CD4-positive, alpha-beta memory T cell (primary cell): ENCODE data around the gene MBNL1. TPM values are rescaled to one million over a fixed set of nuclear protein-coding genes. Genes with fewer than 3 reads are reported as not detected.

Source experiments
- CTCF ChIA-PET: fragments of 350-600 bp; sonication (Branson Sonifier 250); formaldehyde crosslinking; loops from one replicate; lab custom pipeline; 2021; ENCODE audit warnings: inconsistent platforms; ENCODE audit not compliant: partially characterized antibody; lab: Charles Lee
- POLR2A ChIA-PET: fragments of 350-600 bp; sonication (Branson Sonifier 250); formaldehyde crosslinking; loops from one replicate; lab custom pipeline; 2021; ENCODE audit not compliant: partially characterized antibody; lab: Charles Lee
- DNase-seq, 5 donors: peaks; one replicate each; pipeline versions ENCODE4 v3.0.0 to v3.0.0-alpha.2; 2020 to 2022; ENCODE audit warnings: mixed read lengths in 1 of 5
- H3K27ac ChIP-seq: one replicate; pipeline ENCODE4 v1.7.0; 2013; ENCODE audit warnings: low read depth, low read length
- H3K27me3 ChIP-seq: 2 replicates; pipeline ENCODE4 v1.7.0; 2013; ENCODE audit warnings: mild to moderate bottlenecking, low read length, moderate library complexity; ENCODE audit not compliant: insufficient read depth
- H3K36me3 ChIP-seq: 2 replicates; pipeline ENCODE4 v1.7.0; 2013; ENCODE audit warnings: mild to moderate bottlenecking, low read length, moderate library complexity; ENCODE audit not compliant: insufficient read depth
- H3K4me1 ChIP-seq: 2 replicates; pipeline ENCODE4 v1.7.0; 2013; ENCODE audit warnings: mild to moderate bottlenecking, low read length, moderate library complexity; ENCODE audit not compliant: insufficient read depth
- H3K4me3 ChIP-seq, 2 donors: one replicate each; pipeline ENCODE4 v1.7.0; 2013; ENCODE audit warnings: low read length in 2 of 2, mild to moderate bottlenecking in 1 of 2
- H3K9me3 ChIP-seq, 2 donors: one replicate each; pipeline ENCODE4 v1.7.0; 2013; ENCODE audit warnings: low read length in 2 of 2, control low read depth in 1 of 2; ENCODE audit not compliant: control insufficient read depth in 1 of 2
- H3K27ac Mint-ChIP-seq, 7 donors: one replicate each; pipeline ENCODE4 v1.8.0; 2020 to 2021; ENCODE audit warnings: mixed read lengths in 7 of 7, mild to moderate bottlenecking in 6 of 7, inconsistent platforms in 3 of 7, moderate library complexity in 3 of 7
- H3K27me3 Mint-ChIP-seq, 2 donors: one replicate each; pipeline ENCODE4 v1.8.0; 2020 to 2021; ENCODE audit warnings: mixed read lengths in 2 of 2
- H3K36me3 Mint-ChIP-seq, 2 donors: one replicate each; pipeline ENCODE4 v1.8.0; 2020 to 2021; ENCODE audit warnings: mixed read lengths in 2 of 2, inconsistent platforms in 1 of 2, mild to moderate bottlenecking in 1 of 2
- H3K4me1 Mint-ChIP-seq, 4 donors: one replicate each; pipeline ENCODE4 v1.8.0; 2020 to 2021; ENCODE audit warnings: mixed read lengths in 4 of 4, mild to moderate bottlenecking in 1 of 4
- H3K4me3 Mint-ChIP-seq, 8 donors: one replicate each; pipeline ENCODE4 v1.8.0; 2020 to 2021; ENCODE audit warnings: mixed read lengths in 8 of 8, mild to moderate bottlenecking in 7 of 8, moderate library complexity in 6 of 8, inconsistent platforms in 3 of 8
- H3K9me3 Mint-ChIP-seq, 8 donors: one replicate each; pipeline ENCODE4 v1.8.0; 2020 to 2021; ENCODE audit warnings: mixed read lengths in 8 of 8, mild to moderate bottlenecking in 5 of 8, inconsistent platforms in 3 of 8, moderate library complexity in 1 of 8
- intact Hi-C: fragments of 100-400 bp; cut with micrococcal nuclease; formaldehyde crosslinking; loops from one replicate; pipeline ENCODE4 v1.15.1; 2023
- polyA plus RNA-seq, 2 donors: library from polyadenylated mRNA; unstranded; fragments of 300-500 nt; fragmentation: Illumina TruSeq; gene quantifications; one replicate each; pipeline ENCODE4 v1.2.3, GENCODE V29; 2021
- total RNA-seq, 2 experiments: library from RNA; stranded (reverse); gene quantifications; one replicate each; pipeline ENCODE4 v1.2.3, GENCODE V29; 2021

Gene MBNL1
- total and polyA plus RNA-seq, 4 experiments from 2014 or later = 289 to 430 (median 361) TPM

DNA sequence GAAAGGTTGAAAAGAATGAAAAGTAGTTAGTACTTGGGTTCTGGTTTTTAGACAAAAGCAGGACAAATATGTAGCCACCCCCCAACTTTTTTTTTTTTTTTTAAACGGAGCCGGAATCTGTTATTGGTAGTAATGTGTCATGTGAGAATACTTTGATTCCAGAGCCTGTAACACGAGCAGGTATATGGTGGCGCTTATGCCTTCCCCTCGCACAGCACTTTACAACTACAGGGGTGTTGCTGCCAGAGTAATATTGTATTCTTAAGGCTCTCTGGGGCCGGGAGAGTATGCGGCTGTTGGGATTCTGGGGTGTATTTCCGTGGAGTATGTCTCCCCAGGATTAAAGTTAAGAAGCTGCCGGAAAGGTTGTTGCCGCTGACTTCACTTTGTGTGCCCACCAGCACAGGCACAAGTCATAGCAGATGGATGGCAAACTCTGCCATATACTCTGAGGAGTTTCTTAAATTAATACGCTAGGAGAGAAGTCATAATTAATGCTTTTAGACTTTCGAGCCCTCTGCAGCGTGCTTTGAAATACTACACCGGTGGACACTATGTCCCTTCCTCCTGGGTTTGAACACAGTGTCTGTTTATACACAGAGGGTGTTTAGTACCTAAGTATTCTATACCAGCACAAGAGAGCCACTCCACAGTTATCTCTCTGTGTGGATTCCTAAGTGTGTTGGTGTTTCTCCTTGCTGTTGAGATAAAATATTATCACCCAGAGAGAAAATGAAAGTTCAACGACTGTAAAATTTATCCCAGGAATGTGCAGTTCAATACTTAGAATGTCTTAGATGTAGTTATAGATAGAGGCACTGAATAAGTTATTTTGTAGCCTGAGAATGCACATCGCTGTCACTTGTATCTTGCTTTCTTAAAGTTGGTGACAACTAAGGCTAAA is 1.4 kb downstream of the MBNL1 start:
- Histone ChIP-seq H3K36me3 (no peaks in the 10 kb centered on the region), H3K27ac (peak overlapping the region; percentile 91), H3K9me3 (no peaks in the 10 kb centered on the region), H3K4me1 (peaks cover 63% of the 10 kb centered on the region), H3K4me3 (peak overlapping the region; percentile 87 to 90), H3K27me3 (no peaks in the 10 kb centered on the region)
- peak overlapping the region; percentile 90 to 100 (median 97) for H3K4me3 Mint-ChIP-seq
- ChIA-PET POLR2A (interaction anchor here (0.7 to 15.9 kb wide), 37 partner anchors 7 to 174 kb away, joined by 3 to 414 read pairs (median 10); no protein-coding TSS in a partner anchor), CTCF (interaction anchor here (0.7 to 4.3 kb wide), 13 partner anchors 12 to 173 kb away, joined by 3 to 46 read pairs (median 4); no protein-coding TSS in a partner anchor)
- peaks cover 0 to 2% (median 0%) of the 10 kb centered on the region in 8 donors for H3K9me3 Mint-ChIP-seq
- no peaks in the 10 kb centered on the region for H3K27me3 Mint-ChIP-seq
- H3K27ac Mint-ChIP-seq = peak overlapping the region; percentile 80 to 100 (median 97)
- DNase-seq = peak in 1 of 5 donors; percentile 78
- intact Hi-C loops = loop anchor here (1.0 to 10.0 kb wide), 8 partner anchors 8 to 195 kb away; no protein-coding TSS in a partner anchor
- peaks cover 10 to 42% of the 10 kb centered on the region in 2 donors for H3K36me3 Mint-ChIP-seq
- peaks cover 43 to 79% (median 56%) of the 10 kb centered on the region in 4 donors for H3K4me1 Mint-ChIP-seq

GRCh38 chr3:152270937-152271336 is 2.2 kb downstream of the MBNL1 start:
- Histone ChIP-seq H3K27ac (peak overlapping the region; percentile 91), H3K4me3 (peak overlapping the region; percentile 87 to 90), H3K36me3 (no peaks in the 10 kb centered on the region), H3K27me3 (no peaks in the 10 kb centered on the region), H3K9me3 (no peaks in the 10 kb centered on the region), H3K4me1 (peaks cover 60% of the 10 kb centered on the region)
- Mint-ChIP-seq H3K27me3 (no peaks in the 10 kb centered on the region), H3K27ac (peak overlapping the region; percentile 80 to 100 (median 97)), H3K4me1 (peaks cover 43 to 78% (median 54%) of the 10 kb centered on the region in 4 donors), H3K36me3 (peaks cover 10 to 42% of the 10 kb centered on the region in 2 donors), H3K9me3 (peaks cover 0 to 2% (median 0%) of the 10 kb centered on the region in 8 donors), H3K4me3 (peak overlapping the region; percentile 90 to 100 (median 97))
- intact Hi-C loops = loop anchor here (1.0 to 10.0 kb wide), 4 partner anchors 7 to 196 kb away; no protein-coding TSS in a partner anchor
- ChIA-PET CTCF (interaction anchor here (1.0 to 4.3 kb wide), 2 partner anchors 10 to 27 kb away, joined by 5 to 46 read pairs; no protein-coding TSS in a partner anchor), POLR2A (interaction anchor here (0.7 to 15.9 kb wide), 17 partner anchors 12 to 122 kb away, joined by 3 to 414 read pairs (median 20); no protein-coding TSS in a partner anchor)
- no peak for DNase-seq

DNA sequence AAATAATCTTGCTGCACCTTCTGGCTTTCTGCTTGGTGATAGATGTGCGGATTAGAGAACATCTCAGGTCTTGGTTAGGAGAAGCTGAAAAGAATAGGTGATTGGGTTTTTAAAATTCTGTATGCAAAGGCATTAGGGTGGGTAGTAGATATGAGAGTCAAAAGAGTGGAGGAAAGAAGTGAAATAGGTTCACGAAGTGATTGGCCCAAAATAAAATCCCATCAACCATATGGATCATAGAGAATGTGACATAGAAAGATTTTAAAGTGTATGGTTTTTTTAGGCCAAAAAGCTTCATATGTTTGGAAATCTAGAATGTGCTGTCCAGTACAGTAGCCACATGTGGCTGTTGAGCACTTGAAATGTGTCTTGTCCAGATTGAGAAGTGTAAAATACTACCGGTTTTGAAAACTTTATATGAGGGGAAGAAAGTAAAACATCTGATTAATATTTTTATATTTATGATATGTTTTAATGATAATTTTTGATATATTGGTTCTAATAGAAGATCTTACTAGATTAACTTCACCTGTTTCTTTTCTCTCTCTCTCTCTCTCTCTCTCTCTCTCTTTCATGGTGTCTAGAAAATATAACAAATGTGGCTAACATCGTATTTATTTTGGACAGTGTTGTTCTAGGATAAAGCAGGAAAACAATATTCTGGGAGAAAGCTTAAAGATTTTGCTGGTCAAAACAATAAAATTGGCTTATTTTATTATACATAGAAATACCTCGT is 2.9 kb downstream of the MBNL1 start:
- Histone ChIP-seq H3K27me3 (no peaks in the 10 kb centered on the region), H3K9me3 (no peaks in the 10 kb centered on the region), H3K4me3 (peak overlapping the region; percentile 87 to 90), H3K36me3 (no peaks in the 10 kb centered on the region), H3K27ac (peak overlapping the region; percentile 91), H3K4me1 (peaks cover 60% of the 10 kb centered on the region)
- no peaks in the 10 kb centered on the region for H3K27me3 Mint-ChIP-seq
- no peak for DNase-seq
- peaks cover 43 to 78% (median 54%) of the 10 kb centered on the region in 4 donors for H3K4me1 Mint-ChIP-seq
- intact Hi-C loops = loop anchor here (2.0 to 10.0 kb wide), 3 partner anchors 13 to 197 kb away; no protein-coding TSS in a partner anchor
- H3K27ac Mint-ChIP-seq = peak overlapping the region; percentile 80 to 100 (median 97)
- peaks cover 10 to 44% of the 10 kb centered on the region in 2 donors for H3K36me3 Mint-ChIP-seq
- peaks cover 0 to 2% (median 0%) of the 10 kb centered on the region in 8 donors for H3K9me3 Mint-ChIP-seq
- peak overlapping the region; percentile 90 to 100 (median 97) for H3K4me3 Mint-ChIP-seq
- POLR2A ChIA-PET = interaction anchor here (0.7 to 15.9 kb wide), 13 partner anchors 12 to 88 kb away, joined by 3 to 414 read pairs (median 6); no protein-coding TSS in a partner anchor
- CTCF ChIA-PET = interaction anchor here (1.0 to 1.6 kb wide), 2 partner anchors 9 to 88 kb away, joined by 5 to 13 read pairs; no protein-coding TSS in a partner anchor

GRCh38 chr3:152272771-152273242 is 4.1 kb downstream of the MBNL1 start:
- H3K9me3 Mint-ChIP-seq = peaks cover 0 to 2% (median 0%) of the 10 kb centered on the region in 8 donors
- H3K36me3 ChIP-seq = no peaks in the 10 kb centered on the region
- peaks cover 10 to 40% of the 10 kb centered on the region in 2 donors for H3K36me3 Mint-ChIP-seq
- intact Hi-C loops = loop anchor here (10.0 kb wide), 1 partner anchor 198 kb away; no protein-coding TSS in a partner anchor
- no peaks in the 10 kb centered on the region for H3K9me3 ChIP-seq
- POLR2A ChIA-PET = interaction anchor here (0.5 to 15.9 kb wide), 13 partner anchors 10 to 148 kb away, joined by 3 to 414 read pairs (median 6); no protein-coding TSS in a partner anchor
- no peaks in the 10 kb centered on the region for H3K27me3 ChIP-seq
- CTCF ChIA-PET = interaction anchor here (1.5 to 1.7 kb wide), 3 partner anchors 39 to 171 kb away, joined by 3 to 13 read pairs (median 3); no protein-coding TSS in a partner anchor
- peak overlapping the region; percentile 78 to 99 (median 93) for H3K4me3 Mint-ChIP-seq
- H3K27ac ChIP-seq = peak overlapping the region; percentile 91
- H3K4me1 Mint-ChIP-seq = peaks cover 37 to 75% (median 50%) of the 10 kb centered on the region in 4 donors
- no peaks in the 10 kb centered on the region for H3K27me3 Mint-ChIP-seq
- H3K4me3 ChIP-seq = peak overlapping the region; percentile 30 to 44
- peak overlapping the region; percentile 80 to 100 (median 90) for H3K27ac Mint-ChIP-seq
- H3K4me1 ChIP-seq = peaks cover 59% of the 10 kb centered on the region
- peak in 1 of 5 donors; percentile 80 for DNase-seq

GRCh38 chr3:152276681-152277080 is 8.0 kb downstream of the MBNL1 start:
- Histone ChIP-seq H3K36me3 (no peaks in the 10 kb centered on the region), H3K27ac (peak overlapping the region; percentile 59), H3K9me3 (no peaks in the 10 kb centered on the region), H3K4me1 (peaks cover 90% of the 10 kb centered on the region), H3K27me3 (no peaks in the 10 kb centered on the region), H3K4me3 (no peak overlapping the region)
- peaks cover 61 to 88% (median 71%) of the 10 kb centered on the region in 4 donors for H3K4me1 Mint-ChIP-seq
- H3K4me3 Mint-ChIP-seq = peak overlapping the region; percentile 2 to 83 (median 64)
- POLR2A ChIA-PET = interaction anchor here (0.7 to 15.9 kb wide), 16 partner anchors 7 to 93 kb away, joined by 3 to 414 read pairs (median 4); partner anchors contain the start of gene MBNL1
- intact Hi-C loops = loop anchor here (10.0 kb wide), 1 partner anchor 202 kb away; no protein-coding TSS in a partner anchor
- H3K27ac Mint-ChIP-seq = peak overlapping the region; percentile 62 to 88 (median 81)
- H3K9me3 Mint-ChIP-seq = no peaks in the 10 kb centered on the region
- DNase-seq = no peak
- CTCF ChIA-PET = interaction anchor here (1.1 to 1.8 kb wide), 3 partner anchors 8 to 93 kb away, joined by 5 to 6 read pairs (median 5); no protein-coding TSS in a partner anchor
- peaks cover 3 to 23% of the 10 kb centered on the region in 2 donors for H3K36me3 Mint-ChIP-seq
- no peaks in the 10 kb centered on the region for H3K27me3 Mint-ChIP-seq

DNA sequence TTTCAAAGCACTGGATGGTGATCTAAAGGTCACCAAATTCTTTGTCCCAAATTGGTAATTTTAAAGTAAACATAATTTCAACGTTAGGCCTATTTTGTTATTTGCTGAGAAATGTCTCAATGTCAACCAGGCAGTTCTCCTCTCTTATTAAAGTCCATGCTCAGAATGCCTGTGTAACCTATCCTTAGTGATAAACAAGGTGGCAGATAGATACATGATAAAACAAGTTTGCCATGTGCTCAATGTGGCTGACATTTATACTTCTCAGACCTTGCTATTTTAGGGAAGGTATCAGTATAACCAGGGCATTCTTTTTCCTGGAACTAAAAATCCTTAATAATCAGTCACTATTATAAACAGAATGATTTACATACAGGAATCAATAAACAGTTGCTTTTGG is 8.5 kb downstream of the MBNL1 start:
- H3K27ac ChIP-seq = peak overlapping the region; percentile 59
- Mint-ChIP-seq H3K4me1 (peaks cover 61 to 88% (median 70%) of the 10 kb centered on the region in 4 donors), H3K27me3 (no peaks in the 10 kb centered on the region), H3K27ac (peak overlapping the region in 6 of 7 donors; percentile 14 to 88 (median 62)), H3K36me3 (peaks cover 3 to 22% of the 10 kb centered on the region in 2 donors), H3K9me3 (no peaks in the 10 kb centered on the region), H3K4me3 (peak overlapping the region in 7 of 8 donors; percentile 11 to 74 (median 65))
- no peak overlapping the region for H3K4me3 ChIP-seq
- H3K36me3 ChIP-seq = no peaks in the 10 kb centered on the region
- intact Hi-C loops = loop anchor here (10.0 kb wide), 1 partner anchor 202 kb away; no protein-coding TSS in a partner anchor
- ChIA-PET POLR2A (interaction anchor here (0.9 to 15.9 kb wide), 13 partner anchors 6 to 93 kb away, joined by 3 to 414 read pairs (median 4); partner anchors contain the start of gene MBNL1), CTCF (interaction anchor here (1.1 to 1.8 kb wide), 4 partner anchors 8 to 93 kb away, joined by 3 to 6 read pairs (median 5); no protein-coding TSS in a partner anchor)
- no peak for DNase-seq
- peaks cover 95% of the 10 kb centered on the region for H3K4me1 ChIP-seq
- H3K9me3 ChIP-seq = no peaks in the 10 kb centered on the region
- no peaks in the 10 kb centered on the region for H3K27me3 ChIP-seq
